IMR-90 (cell line): ENCODE results near the gene KRTAP8-1. TPM values are rescaled to one million over a fixed set of nuclear protein-coding genes. Genes with fewer than 3 reads are reported as not detected.

ENCODE experiments used
- ATAC-seq: fragments of 200-7000 bp; cut with Tn5 transposase; 2 replicates; pipeline ENCODE4 v1.9.1; 2020; ENCODE audit warnings: low read depth, mild to moderate bottlenecking, moderate library complexity
- BruUV-seq: library from RNA; stranded (reverse); fragments of 400-500 nt; replicated peaks from 2 replicates; lab custom pipeline; 2021; lab: Mats Ljungman, UMichigan
- CTCF ChIA-PET: fragments of 300-600 bp; formaldehyde crosslinking; extraction: SDS; loops from one replicate; lab custom pipeline; 2021; ENCODE audit warnings: antibody characterized with exemption; lab: Yijun Ruan, JAX
- POLR2A ChIA-PET: fragments of 300-600 bp; sonication (Branson Sonifier 250); formaldehyde crosslinking; loops from one replicate; lab custom pipeline; 2022; ENCODE audit warnings: antibody characterized with exemption; ENCODE audit not compliant: unreplicated experiment; lab: Charles Lee
- DNase-seq: peaks from one replicate; pipeline ENCODE4 v3.0.0; 2013
- H2AFZ ChIP-seq: replicated peaks from 2 replicates; pipeline ENCODE3; 2013; ENCODE audit warnings: low read length, mild to moderate bottlenecking; ENCODE audit not compliant: poor library complexity
- H2AK5ac ChIP-seq: 2 replicates; pipeline ENCODE4 v1.6.1; 2013; ENCODE audit warnings: low read depth, low read length, inconsistent platforms
- H2AK9ac ChIP-seq: replicated peaks from 2 replicates; pipeline ENCODE3; 2013; ENCODE audit warnings: mild to moderate bottlenecking, low read depth, low read length, moderate library complexity; ENCODE audit not compliant: poor library complexity
- H2BK120ac ChIP-seq: 2 replicates; pipeline ENCODE4 v1.6.1; 2013; ENCODE audit warnings: low read depth, low read length, inconsistent platforms
- H2BK15ac ChIP-seq: 3 replicates; pipeline ENCODE4 v1.6.1; 2013; ENCODE audit warnings: low read depth, low read length, inconsistent platforms
- H2BK20ac ChIP-seq: 2 replicates; pipeline ENCODE4 v1.6.1; 2013; ENCODE audit warnings: low read depth, mild to moderate bottlenecking, inconsistent platforms, low read length, moderate library complexity
- H2BK5ac ChIP-seq: 2 replicates; pipeline ENCODE4 v1.6.1; 2013; ENCODE audit warnings: mild to moderate bottlenecking, low read depth, low read length, inconsistent platforms; ENCODE audit not compliant: poor library complexity, severe bottlenecking
- H3K14ac ChIP-seq: replicated peaks from 2 replicates; pipeline ENCODE4 v1.6.1; 2013; ENCODE audit warnings: low read depth, low read length, inconsistent platforms
- H3K18ac ChIP-seq: 2 replicates; pipeline ENCODE4 v1.6.1; 2013; ENCODE audit warnings: low read depth, low read length, control low read depth
- H3K23ac ChIP-seq: 2 replicates; pipeline ENCODE4 v1.6.1; 2013; ENCODE audit warnings: low read depth, low read length, inconsistent platforms
- H3K27ac ChIP-seq: 2 replicates; pipeline ENCODE4 v1.5.1; 2013; ENCODE audit warnings: mild to moderate bottlenecking, control low read depth, low read length; ENCODE audit not compliant: insufficient read depth
- H3K27me3 ChIP-seq: 2 replicates; pipeline ENCODE4 v1.6.1; 2013; ENCODE audit warnings: low read length; ENCODE audit not compliant: control insufficient read depth, insufficient read depth
- H3K36me3 ChIP-seq: 2 replicates; pipeline ENCODE4 v1.6.1; 2013; ENCODE audit warnings: low read length, mixed read lengths; ENCODE audit not compliant: control insufficient read depth, insufficient read depth
- H3K4ac ChIP-seq: 2 replicates; pipeline ENCODE4 v1.6.1; 2013; ENCODE audit warnings: low read depth, low read length, inconsistent platforms
- H3K4me1 ChIP-seq: 2 replicates; pipeline ENCODE4 v1.6.1; 2013; ENCODE audit warnings: low read length, mixed read lengths; ENCODE audit not compliant: control insufficient read depth, insufficient read depth
- H3K4me2 ChIP-seq: 2 replicates; pipeline ENCODE4 v1.6.1; 2013; ENCODE audit warnings: low read depth, mild to moderate bottlenecking, control low read depth, low read length, moderate library complexity
- H3K4me3 ChIP-seq: 2 replicates; pipeline ENCODE4 v1.5.1; 2013; ENCODE audit warnings: low read depth, mild to moderate bottlenecking, control low read depth, low read length, moderate library complexity; ENCODE audit not compliant: insufficient read depth
- H3K56ac ChIP-seq: 2 replicates; pipeline ENCODE4 v1.6.1; 2013; ENCODE audit warnings: low read length, inconsistent platforms; ENCODE audit not compliant: insufficient read depth; ENCODE audit errors: extremely low read depth
- H3K79me1 ChIP-seq, 2 experiments: 2 replicates each; pipeline ENCODE4 v1.6.1; 2013; ENCODE audit warnings: low read length in 2 of 2, inconsistent platforms in 1 of 2, low read depth in 1 of 2
- H3K9ac ChIP-seq: 2 replicates; pipeline ENCODE4 v1.6.1; 2013; ENCODE audit warnings: low read depth, low read length, control low read depth
- H3K9me1 ChIP-seq: 2 replicates; pipeline ENCODE4 v1.6.1; 2013; ENCODE audit warnings: low read length, inconsistent platforms; ENCODE audit not compliant: insufficient read depth
- H3K9me3 ChIP-seq: 2 replicates; pipeline ENCODE4 v1.6.1; 2013; ENCODE audit warnings: low read length; ENCODE audit not compliant: control insufficient read depth, insufficient read depth
- H4K20me1 ChIP-seq: 2 replicates; pipeline ENCODE4 v1.6.1; 2013; ENCODE audit warnings: low read length, inconsistent platforms; ENCODE audit not compliant: insufficient read depth
- H4K5ac ChIP-seq: 2 replicates; pipeline ENCODE4 v1.6.1; 2013; ENCODE audit warnings: mild to moderate bottlenecking, low read depth, low read length, control low read depth
- H4K8ac ChIP-seq, 2 experiments: 2 replicates each; pipeline ENCODE4 v1.6.1; 2013; ENCODE audit warnings: low read depth in 2 of 2, low read length in 2 of 2, control low read depth in 1 of 2, inconsistent platforms in 1 of 2
- H4K91ac ChIP-seq: 2 replicates; pipeline ENCODE4 v1.6.1; 2013; ENCODE audit warnings: low read depth, low read length, inconsistent platforms; ENCODE audit not compliant: insufficient read depth
- CHD1 ChIP-seq: IDR thresholded peaks from 2 replicates; pipeline ENCODE4 v1.6.1; 2012; ENCODE audit warnings: low read depth, low read length, improper control_type of control experiment
- MAFK ChIP-seq: IDR thresholded peaks from 2 replicates; pipeline ENCODE4 v1.6.1; 2012; ENCODE audit warnings: low read depth, low read length, improper control_type of control experiment
- MAZ ChIP-seq: IDR thresholded peaks from 2 replicates; pipeline ENCODE4 v1.6.1; 2012; ENCODE audit warnings: low read depth, mild to moderate bottlenecking, low read length, improper control_type of control experiment, moderate library complexity, borderline replicate concordance
- RCOR1 ChIP-seq: IDR thresholded peaks from 2 replicates; pipeline ENCODE4 v1.6.1; 2012; ENCODE audit warnings: mild to moderate bottlenecking, low read length, improper control_type of control experiment; ENCODE audit not compliant: insufficient replicate concordance
- WGBS, 2 experiments: methylation state at CpG; one replicate each; pipeline versions ENCODE4 v1.1.5 to v1.1.7; 2013; ENCODE audit warnings: missing lambda C conversion rate in 2 of 2; ENCODE audit not compliant: insufficient read length in 1 of 2; ENCODE audit errors: extremely low coverage in 2 of 2; 5-methylcytosine and 5-hydroxymethylcytosine counted together
- dilution Hi-C: fragments of 300-500 bp; cut with HindIII; formaldehyde crosslinking; loops from one replicate; pipeline ENCODE4 v1.14.3; 2018; ENCODE audit warnings: low sequenced_read_pairs; ENCODE audit not compliant: unreplicated experiment
- in situ Hi-C: fragments of 300-500 bp; cut with MboI; formaldehyde crosslinking; loops from 3 replicates; pipeline ENCODE4 v1.14.3; 2019; ENCODE audit warnings: low sequenced_read_pairs, inconsistent platforms, mixed read lengths
- intact Hi-C: fragments of 100-400 bp; cut with micrococcal nuclease; formaldehyde crosslinking; loops from 2 replicates; pipeline ENCODE4 v1.10.0; 2022
- microRNA-seq, 2 experiments: library from miRNA; stranded (forward) in 1 of 2; unstranded in 1 of 2; fragments of 10-50 nt in 1 of 2; fragments of <30 nt in 1 of 2; gene quantifications in 1 of 2; microRNA quantifications in 1 of 2; one replicate each; pipeline versions ENCODE3 to v1.1.0; 2013 to 2020; ENCODE audit not compliant: insufficient read depth in 1 of 2, insufficient read length in 1 of 2, unreplicated experiment in 1 of 2
- polyA plus RNA-seq, 3 experiments: library from polyadenylated mRNA; depleted of rRNA; stranded (reverse); fragments of >200 nt; gene quantifications; 2 replicates each; pipeline ENCODE4 v1.2.3, GENCODE V29; 2012; ENCODE audit warnings: low replicate concordance in 1 of 3
- small RNA-seq, 5 experiments: library from RNA; depleted of rRNA; stranded (forward); fragments of <200 nt; gene quantifications; one replicate each; pipeline ENCODE3, GENCODE V24; 2012
- total RNA-seq: library from RNA; depleted of rRNA; stranded (reverse); fragments of >200 nt; gene quantifications from 2 replicates; pipeline ENCODE4 v1.2.3, GENCODE V29; 2012; rRNA removed

The KRTAP8-1 gene
- total and polyA plus RNA-seq, 2 of the 4 experiments (the other 2 are of a cell fraction) = not detected

GRCh38 chr21:30769724-30770431 lies 43.2 kb downstream of the KRTAP8-1 start:
- Histone ChIP-seq H3K56ac (no peak overlapping the region), H3K4me1 (no peaks in the 10 kb centered on the region), H2AFZ (no peak overlapping the region), H4K8ac (no peak overlapping the region), H3K4me2 (no peak overlapping the region), H2AK5ac (no peak overlapping the region), H2BK5ac (no peak overlapping the region), H2AK9ac (no peak overlapping the region), H3K27me3 (no peaks in the 10 kb centered on the region), H4K20me1 (no peaks in the 10 kb centered on the region), H3K4me3 (no peak overlapping the region), H3K27ac (no peak overlapping the region), H2BK120ac (no peak overlapping the region), H3K79me1 (no peaks in the 10 kb centered on the region), H3K23ac (no peak overlapping the region), H4K5ac (no peak overlapping the region), H3K9ac (no peak overlapping the region), H3K18ac (no peak overlapping the region), H3K9me1 (no peaks in the 10 kb centered on the region), H2BK15ac (no peak overlapping the region), H3K14ac (no peak overlapping the region), H3K36me3 (no peaks in the 10 kb centered on the region), H4K91ac (no peak overlapping the region), H3K4ac (no peak overlapping the region), H2BK20ac (no peak overlapping the region), H3K9me3 (peaks cover 8% of the 10 kb centered on the region)
- dilution Hi-C loops = no loop called here
- no CpG with 5 or more reads among the region's 4 CpGs for WGBS, 2 experiments
- intact Hi-C loops = no loop called here
- DNase-seq (no peak), ATAC-seq (no peak)
- ChIA-PET CTCF (no interaction called here), POLR2A (no interaction called here)
- no peak for TF ChIP-seq MAZ
- TF ChIP-seq CHD1 = no peak
- no peak for TF ChIP-seq RCOR1
- TF ChIP-seq MAFK = no peak
- no TSS peak for BruUV-seq
- in situ Hi-C loops = no loop called here

Small RNAs within 50 kb of the gene (microRNA-seq; reads per million reads assigned to microRNA genes)
- not detected for gene AP000244.1 (ENCODE audit: insufficient read depth, insufficient read length)
- not detected for gene KRTAP8-2P (ENCODE audit: insufficient read depth, insufficient read length)
- gene KRTAP8-3P (ENCODE audit: insufficient read depth, insufficient read length) = not detected

Small RNAs within 50 kb of the gene (small RNA-seq; reads per million reads assigned to genes)
- 0 reads per million in 5 experiments for gene AP000244.1
- gene KRTAP8-2P = 0 reads per million in 5 experiments
- gene KRTAP8-3P = 0 reads per million in 5 experiments

Other genes with a start within 250 kb of the KRTAP8-1 start
- not detected in 2 replicates for gene KRTAP22-2, start 222.9 kb downstream of the KRTAP8-1 start, total RNA-seq
- not detected in 2 replicates for gene KRTAP22-2, start 222.9 kb downstream of the KRTAP8-1 start, polyA plus RNA-seq (2012; rRNA removed)
- gene KRTAP6-3, start 220.8 kb downstream of the KRTAP8-1 start, total RNA-seq = not detected in 2 replicates
- gene KRTAP6-3, start 220.8 kb downstream of the KRTAP8-1 start, polyA plus RNA-seq (2012; rRNA removed) = not detected in 2 replicates
- not detected in 2 replicates for gene KRTAP6-2, start 214.4 kb downstream of the KRTAP8-1 start, total RNA-seq
- gene KRTAP6-2, start 214.4 kb downstream of the KRTAP8-1 start, polyA plus RNA-seq (2012; rRNA removed) = not detected in 2 replicates
- gene KRTAP22-1, start 212.2 kb downstream of the KRTAP8-1 start, total RNA-seq = not detected in 2 replicates
- gene KRTAP22-1, start 212.2 kb downstream of the KRTAP8-1 start, polyA plus RNA-seq (2012; rRNA removed) = not detected in 2 replicates
- gene KRTAP6-1, start 199.3 kb downstream of the KRTAP8-1 start, total RNA-seq = not detected in 2 replicates
- not detected in 2 replicates for gene KRTAP6-1, start 199.3 kb downstream of the KRTAP8-1 start, polyA plus RNA-seq (2012; rRNA removed)
- gene KRTAP20-1, start 196.8 kb downstream of the KRTAP8-1 start, total RNA-seq = not detected in 2 replicates
- gene KRTAP20-1, start 196.8 kb downstream of the KRTAP8-1 start, polyA plus RNA-seq (2012; rRNA removed) = not detected in 2 replicates
- gene KRTAP20-4, start 192.6 kb downstream of the KRTAP8-1 start, total RNA-seq = not detected in 2 replicates
- not detected in 2 replicates for gene KRTAP20-4, start 192.6 kb downstream of the KRTAP8-1 start, polyA plus RNA-seq (2012; rRNA removed)
- gene KRTAP20-2, start 178.1 kb downstream of the KRTAP8-1 start, total RNA-seq = not detected in 2 replicates
- not detected in 2 replicates for gene KRTAP20-2, start 178.1 kb downstream of the KRTAP8-1 start, polyA plus RNA-seq (2012; rRNA removed)
- gene KRTAP20-3, start 170.4 kb downstream of the KRTAP8-1 start, total RNA-seq = not detected in 2 replicates
- gene KRTAP20-3, start 170.4 kb downstream of the KRTAP8-1 start, polyA plus RNA-seq (2012; rRNA removed) = not detected in 2 replicates
- not detected in 2 replicates for gene KRTAP21-3, start 94.5 kb downstream of the KRTAP8-1 start, total RNA-seq
- gene KRTAP21-3, start 94.5 kb downstream of the KRTAP8-1 start, polyA plus RNA-seq (2012; rRNA removed) = not detected in 2 replicates
- gene KRTAP21-2, start 66.0 kb downstream of the KRTAP8-1 start, total RNA-seq = not detected in 2 replicates
- gene KRTAP21-2, start 66.0 kb downstream of the KRTAP8-1 start, polyA plus RNA-seq (2012; rRNA removed) = not detected in 2 replicates
- not detected in 2 replicates for gene KRTAP21-1, start 57.8 kb downstream of the KRTAP8-1 start, total RNA-seq
- gene KRTAP21-1, start 57.8 kb downstream of the KRTAP8-1 start, polyA plus RNA-seq (2012; rRNA removed) = not detected in 2 replicates
- not detected in 2 replicates for gene KRTAP7-1, start 16.5 kb upstream of the KRTAP8-1 start, total RNA-seq
- gene KRTAP7-1, start 16.5 kb upstream of the KRTAP8-1 start, polyA plus RNA-seq (2012; rRNA removed) = not detected in 2 replicates
- not detected in 2 replicates for gene KRTAP11-1, start 68.3 kb upstream of the KRTAP8-1 start, total RNA-seq
- not detected in 2 replicates for gene KRTAP11-1, start 68.3 kb upstream of the KRTAP8-1 start, polyA plus RNA-seq (2012; rRNA removed)
- gene KRTAP19-8, start 225.2 kb upstream of the KRTAP8-1 start, total RNA-seq = not detected in 2 replicates
- gene KRTAP19-8, start 225.2 kb upstream of the KRTAP8-1 start, polyA plus RNA-seq (2012; rRNA removed) = not detected in 2 replicates